Lung (tissue), 12 donors: ENCODE measurements around the gene COL8A2. TPM values are rescaled to one million over a fixed set of nuclear protein-coding genes. Genes with fewer than 3 reads are reported as not detected.
A peak's percentile ranks its signal among the peaks of the same experiment; 100 is the strongest.

Source experiments
- ATAC-seq: fragments of 200-7000 bp; cut with Tn5 transposase; one replicate; pipeline ENCODE4 v1.9.1; 2020; ENCODE audit warnings: moderate number of reproducible peaks; ENCODE audit not compliant: insufficient read depth, low FRiP score
- DNase-seq, 3 donors: peaks; one replicate each; pipeline ENCODE4 v3.0.0-alpha.2; 2013 to 2017
- H3K27ac ChIP-seq, 2 donors: one replicate each; pipeline ENCODE4 v1.5.1; 2013; ENCODE audit warnings: mild to moderate bottlenecking in 2 of 2, moderate library complexity in 2 of 2, control low read depth in 1 of 2, inconsistent platforms in 1 of 2, low read depth in 1 of 2, low read length in 1 of 2
- H3K27me3 ChIP-seq, 3 donors: one replicate each; pipeline ENCODE4 v1.5.1; 2013; ENCODE audit warnings: low read length in 2 of 3; ENCODE audit not compliant: control insufficient read depth in 3 of 3, insufficient read depth in 3 of 3
- H3K36me3 ChIP-seq, 4 donors: one replicate each; pipeline ENCODE4 v1.5.1; 2013; ENCODE audit warnings: low read length in 4 of 4, mild to moderate bottlenecking in 1 of 4, moderate library complexity in 1 of 4; ENCODE audit not compliant: control insufficient read depth in 4 of 4, insufficient read depth in 4 of 4
- H3K4me1 ChIP-seq, 5 donors: one replicate each; pipeline ENCODE4 v1.5.1; 2013; ENCODE audit warnings: low read length in 5 of 5, mild to moderate bottlenecking in 2 of 5, moderate library complexity in 1 of 5; ENCODE audit not compliant: control insufficient read depth in 5 of 5, insufficient read depth in 5 of 5
- H3K4me3 ChIP-seq: one replicate; pipeline ENCODE4 v1.5.1; 2013; ENCODE audit warnings: mild to moderate bottlenecking, control low read depth, moderate library complexity
- H3K9ac ChIP-seq, 2 donors: one replicate each; pipeline ENCODE4 v1.5.1; 2013; ENCODE audit warnings: low read length in 2 of 2, control low read depth in 1 of 2; ENCODE audit not compliant: insufficient read depth in 1 of 2
- H3K9me3 ChIP-seq, 4 donors: one replicate each; pipeline ENCODE4 v1.5.1; 2013; ENCODE audit warnings: low read length in 3 of 4, mild to moderate bottlenecking in 1 of 4, moderate library complexity in 1 of 4; ENCODE audit not compliant: control insufficient read depth in 4 of 4, insufficient read depth in 3 of 4
- CTCF ChIP-seq: IDR thresholded peaks from 2 replicates; pipeline ENCODE4 v1.5.1; 2012; ENCODE audit warnings: mild to moderate bottlenecking; ENCODE audit errors: control extremely low read depth, extremely low read depth
- WGBS, 2 donors: extraction: QIAGEN DNeasy Blood & Tissue Kit; methylation state at CpG; one replicate each; pipeline ENCODE4 v1.1.7; 2013; 5-methylcytosine and 5-hydroxymethylcytosine counted together
- polyA plus RNA-seq, 2 donors: library from polyadenylated mRNA; stranded (reverse); fragments of 200-250 nt; gene quantifications; one replicate each; pipeline ENCODE4 v1.2.1, GENCODE V29; 2013
- total RNA-seq, 2 donors: library from RNA; depleted of rRNA in 1 of 2; stranded (reverse); fragments of >200 nt in 1 of 2; gene quantifications; one replicate each; pipeline ENCODE4 v1.2.1, GENCODE V29; 2014 to 2021
- donor health status: control.
- donor health status: control.
- donor health status: Bipolar disorder and iron deficiency.
- donor health status: healthy.
- donor health status: DM: yes; HTN: yes; CAD: no.

COL8A2 gene
- total and polyA plus RNA-seq, 4 donors, result 2.0 to 6.0 (median 3.3) TPM

GRCh38 chr1:36157115-36157903 is 32.3 kb upstream of the COL8A2 start:
- H3K36me3 ChIP-seq, result peaks cover 0 to 4% (median 0%) of the 10 kb centered on the region in 4 donors
- peak overlapping the region; percentile 62 for H3K4me3 ChIP-seq
- H3K9me3 ChIP-seq, result no peaks in the 10 kb centered on the region
- 6 to 13% methylated on average over 7 to 9 of the region's 9 CpGs for WGBS, 2 donors
- peak overlapping the region; percentile 56 to 67 for H3K9ac ChIP-seq
- H3K27me3 ChIP-seq, result no peaks in the 10 kb centered on the region
- peaks cover 14 to 51% (median 22%) of the 10 kb centered on the region in 5 donors for H3K4me1 ChIP-seq
- ATAC-seq, result no peak
- TF ChIP-seq CTCF, result no peak
- peak overlapping the region; percentile 98 to 99 for H3K27ac ChIP-seq
- peak; percentile 47 to 58 (median 58) for DNase-seq

GRCh38 chr1:36156329-36157114 is 31.5 kb upstream of the COL8A2 start:
- Histone ChIP-seq H3K4me3 (peak overlapping the region; percentile 62), H3K9me3 (no peaks in the 10 kb centered on the region), H3K9ac (peak overlapping the region; percentile 13 to 56), H3K36me3 (peaks cover 0 to 4% (median 0%) of the 10 kb centered on the region in 4 donors), H3K27ac (peak overlapping the region; percentile 98 to 99), H3K4me1 (peaks cover 11 to 49% (median 20%) of the 10 kb centered on the region in 5 donors), H3K27me3 (no peaks in the 10 kb centered on the region)
- ATAC-seq (peak; percentile 10), DNase-seq (peak; percentile 90 to 94 (median 91))
- no peak for TF ChIP-seq CTCF
- WGBS, 2 donors, result 0% methylated on average over 53 to 69 of the region's 69 CpGs

- TF ChIP-seq CTCF, result no peak
- Histone ChIP-seq H3K36me3 (peaks cover 0 to 4% (median 0%) of the 10 kb centered on the region in 4 donors), H3K4me1 (peaks cover 6 to 49% (median 19%) of the 10 kb centered on the region in 5 donors), H3K9ac (peak within 1 kb of the TSS; percentile 97 to 98), H3K27ac (peak within 1 kb of the TSS; percentile 98 to 99), H3K4me3 (peak within 1 kb of the TSS; percentile 62), H3K9me3 (no peaks in the 10 kb centered on the region), H3K27me3 (no peaks in the 10 kb centered on the region)
- ATAC-seq (peak; percentile 75), DNase-seq (peak; percentile 88 to 90 (median 88))
- WGBS, 2 donors, result 0% methylated on average over 34 to 88 of the region's 88 CpGs
These were observed 30.6 kb upstream of the COL8A2 start, which contains the start of gene MAP7D1 for GRCh38 chr1:36155408-36156328. Gene MAP7D1, plus strand, starts transcription at chr1:36156160. Its CDS starts 258 bp downstream, at chr1:36156418.
